Retinal pigment epithelial cell (primary cell): ENCODE results near the gene BRSK2.

Experiments used
- DNase-seq: peaks from one replicate; pipeline ENCODE4 v3.0.0-alpha.2; 2010; ENCODE audit warnings: low read depth
- H3K4me3 ChIP-seq: 2 replicates; pipeline ENCODE4 v1.5.1; 2011; ENCODE audit warnings: mild to moderate bottlenecking, low read length, control low read depth, moderate library complexity
- CTCF ChIP-seq: conservative IDR thresholded peaks from 2 replicates; pipeline ENCODE4 v1.5.1; 2011; ENCODE audit warnings: low read depth, low read length, control low read depth, inconsistent platforms

BRSK2 gene

GRCh38 chr11:1478544-1478943 is 88.8 kb downstream of the BRSK2 start:
- TF ChIP-seq CTCF, result no peak
- no peak overlapping the region for H3K4me3 ChIP-seq
- no peak for DNase-seq

- no peak for TF ChIP-seq CTCF
- H3K4me3 ChIP-seq, result no peak overlapping the region
- no peak for DNase-seq
Observed at GRCh38 chr11:1479006-1479677, 89.4 kb downstream of the BRSK2 start.

- no peak for TF ChIP-seq CTCF
- no peak overlapping the region for H3K4me3 ChIP-seq
- no peak for DNase-seq
Observed at GRCh38 chr11:1479678-1480118, 90.0 kb downstream of the BRSK2 start.

- no peak for DNase-seq
- no peak for TF ChIP-seq CTCF
Observed at GRCh38 chr11:1480191-1480554, 90.4 kb downstream of the BRSK2 start.

GRCh38 chr11:1480555-1481482 is 91.1 kb downstream of the BRSK2 start:
- DNase-seq, result no peak
- no peak overlapping the region for H3K4me3 ChIP-seq
- no peak for TF ChIP-seq CTCF

More at GRCh38 chr11:1480191-1480554, 90.4 kb downstream of the BRSK2 start:
- H3K4me3 ChIP-seq, result no peak overlapping the region

- no peak for TF ChIP-seq CTCF
- no peak for DNase-seq
- no peak overlapping the region for H3K4me3 ChIP-seq
Observed at GRCh38 chr11:1481483-1481825, 91.7 kb downstream of the BRSK2 start.

GRCh38 chr11:1481861-1482441 is 92.2 kb downstream of the BRSK2 start:
- no peak for DNase-seq
- no peak overlapping the region for H3K4me3 ChIP-seq
- TF ChIP-seq CTCF, result no peak
